IMR-90 (cell line): ENCODE data around the gene AGK. TPM values are rescaled to one million over a fixed set of nuclear protein-coding genes. Genes with fewer than 3 reads are reported as not detected.

Experiments used
- ATAC-seq: fragments of 200-7000 bp; cut with Tn5 transposase; 2 replicates; pipeline ENCODE4 v1.9.1; 2020; ENCODE audit warnings: low read depth, mild to moderate bottlenecking, moderate library complexity
- BruUV-seq: library from RNA; stranded (reverse); fragments of 400-500 nt; replicated peaks from 2 replicates; lab custom pipeline; 2021; lab: Mats Ljungman, UMichigan
- CTCF ChIA-PET: fragments of 300-600 bp; formaldehyde crosslinking; extraction: SDS; loops from one replicate; lab custom pipeline; 2021; ENCODE audit warnings: antibody characterized with exemption; lab: Yijun Ruan, JAX
- POLR2A ChIA-PET: fragments of 300-600 bp; sonication (Branson Sonifier 250); formaldehyde crosslinking; loops from one replicate; lab custom pipeline; 2022; ENCODE audit warnings: antibody characterized with exemption; ENCODE audit not compliant: unreplicated experiment; lab: Charles Lee
- DNase-seq: peaks from one replicate; pipeline ENCODE4 v3.0.0; 2013
- H2AFZ ChIP-seq: replicated peaks from 2 replicates; pipeline ENCODE3; 2013; ENCODE audit warnings: low read length, mild to moderate bottlenecking; ENCODE audit not compliant: poor library complexity
- H2AK5ac ChIP-seq: 2 replicates; pipeline ENCODE4 v1.6.1; 2013; ENCODE audit warnings: low read depth, low read length, inconsistent platforms
- H2AK9ac ChIP-seq: replicated peaks from 2 replicates; pipeline ENCODE3; 2013; ENCODE audit warnings: mild to moderate bottlenecking, low read depth, low read length, moderate library complexity; ENCODE audit not compliant: poor library complexity
- H2BK120ac ChIP-seq: 2 replicates; pipeline ENCODE4 v1.6.1; 2013; ENCODE audit warnings: low read depth, low read length, inconsistent platforms
- H2BK15ac ChIP-seq: 3 replicates; pipeline ENCODE4 v1.6.1; 2013; ENCODE audit warnings: low read depth, low read length, inconsistent platforms
- H2BK20ac ChIP-seq: 2 replicates; pipeline ENCODE4 v1.6.1; 2013; ENCODE audit warnings: low read depth, mild to moderate bottlenecking, inconsistent platforms, low read length, moderate library complexity
- H2BK5ac ChIP-seq: 2 replicates; pipeline ENCODE4 v1.6.1; 2013; ENCODE audit warnings: mild to moderate bottlenecking, low read depth, low read length, inconsistent platforms; ENCODE audit not compliant: poor library complexity, severe bottlenecking
- H3K14ac ChIP-seq: replicated peaks from 2 replicates; pipeline ENCODE4 v1.6.1; 2013; ENCODE audit warnings: low read depth, low read length, inconsistent platforms
- H3K18ac ChIP-seq: 2 replicates; pipeline ENCODE4 v1.6.1; 2013; ENCODE audit warnings: low read depth, low read length, control low read depth
- H3K23ac ChIP-seq: 2 replicates; pipeline ENCODE4 v1.6.1; 2013; ENCODE audit warnings: low read depth, low read length, inconsistent platforms
- H3K27ac ChIP-seq: 2 replicates; pipeline ENCODE4 v1.5.1; 2013; ENCODE audit warnings: mild to moderate bottlenecking, control low read depth, low read length; ENCODE audit not compliant: insufficient read depth
- H3K27me3 ChIP-seq: 2 replicates; pipeline ENCODE4 v1.6.1; 2013; ENCODE audit warnings: low read length; ENCODE audit not compliant: control insufficient read depth, insufficient read depth
- H3K36me3 ChIP-seq: 2 replicates; pipeline ENCODE4 v1.6.1; 2013; ENCODE audit warnings: low read length, mixed read lengths; ENCODE audit not compliant: control insufficient read depth, insufficient read depth
- H3K4ac ChIP-seq: 2 replicates; pipeline ENCODE4 v1.6.1; 2013; ENCODE audit warnings: low read depth, low read length, inconsistent platforms
- H3K4me1 ChIP-seq: 2 replicates; pipeline ENCODE4 v1.6.1; 2013; ENCODE audit warnings: low read length, mixed read lengths; ENCODE audit not compliant: control insufficient read depth, insufficient read depth
- H3K4me2 ChIP-seq: 2 replicates; pipeline ENCODE4 v1.6.1; 2013; ENCODE audit warnings: low read depth, mild to moderate bottlenecking, control low read depth, low read length, moderate library complexity
- H3K4me3 ChIP-seq: 2 replicates; pipeline ENCODE4 v1.5.1; 2013; ENCODE audit warnings: low read depth, mild to moderate bottlenecking, control low read depth, low read length, moderate library complexity; ENCODE audit not compliant: insufficient read depth
- H3K56ac ChIP-seq: 2 replicates; pipeline ENCODE4 v1.6.1; 2013; ENCODE audit warnings: low read length, inconsistent platforms; ENCODE audit not compliant: insufficient read depth; ENCODE audit errors: extremely low read depth
- H3K79me1 ChIP-seq, 2 experiments: 2 replicates each; pipeline ENCODE4 v1.6.1; 2013; ENCODE audit warnings: low read length in 2 of 2, inconsistent platforms in 1 of 2, low read depth in 1 of 2
- H3K9ac ChIP-seq: 2 replicates; pipeline ENCODE4 v1.6.1; 2013; ENCODE audit warnings: low read depth, low read length, control low read depth
- H3K9me1 ChIP-seq: 2 replicates; pipeline ENCODE4 v1.6.1; 2013; ENCODE audit warnings: low read length, inconsistent platforms; ENCODE audit not compliant: insufficient read depth
- H3K9me3 ChIP-seq: 2 replicates; pipeline ENCODE4 v1.6.1; 2013; ENCODE audit warnings: low read length; ENCODE audit not compliant: control insufficient read depth, insufficient read depth
- H4K20me1 ChIP-seq: 2 replicates; pipeline ENCODE4 v1.6.1; 2013; ENCODE audit warnings: low read length, inconsistent platforms; ENCODE audit not compliant: insufficient read depth
- H4K5ac ChIP-seq: 2 replicates; pipeline ENCODE4 v1.6.1; 2013; ENCODE audit warnings: mild to moderate bottlenecking, low read depth, low read length, control low read depth
- H4K8ac ChIP-seq, 2 experiments: 2 replicates each; pipeline ENCODE4 v1.6.1; 2013; ENCODE audit warnings: low read depth in 2 of 2, low read length in 2 of 2, control low read depth in 1 of 2, inconsistent platforms in 1 of 2
- H4K91ac ChIP-seq: 2 replicates; pipeline ENCODE4 v1.6.1; 2013; ENCODE audit warnings: low read depth, low read length, inconsistent platforms; ENCODE audit not compliant: insufficient read depth
- CEBPB ChIP-seq: IDR thresholded peaks from 2 replicates; pipeline ENCODE4 v1.6.1; 2012; ENCODE audit warnings: low read depth, low read length, improper control_type of control experiment
- CHD1 ChIP-seq: IDR thresholded peaks from 2 replicates; pipeline ENCODE4 v1.6.1; 2012; ENCODE audit warnings: low read depth, low read length, improper control_type of control experiment
- ELK1 ChIP-seq: fragments of 150-350 bp; IDR thresholded peaks from 2 replicates; pipeline ENCODE4 v1.6.1; 2016; ENCODE audit warnings: low read depth, mild to moderate bottlenecking, low read length, moderate library complexity, borderline replicate concordance
- FOS ChIP-seq: fragments of 150-350 bp; IDR thresholded peaks from 2 replicates; pipeline ENCODE4 v1.6.1; 2016; ENCODE audit warnings: low read depth, low read length
- MAFK ChIP-seq: IDR thresholded peaks from 2 replicates; pipeline ENCODE4 v1.6.1; 2012; ENCODE audit warnings: low read depth, low read length, improper control_type of control experiment
- MAZ ChIP-seq: IDR thresholded peaks from 2 replicates; pipeline ENCODE4 v1.6.1; 2012; ENCODE audit warnings: low read depth, mild to moderate bottlenecking, low read length, improper control_type of control experiment, moderate library complexity, borderline replicate concordance
- NFE2L2 ChIP-seq: fragments of 150-350 bp; IDR thresholded peaks from 2 replicates; pipeline ENCODE4 v1.6.1; 2016; ENCODE audit warnings: low read depth, mild to moderate bottlenecking, low read length
- POLR2A ChIP-seq: IDR thresholded peaks from 2 replicates; pipeline ENCODE4 v1.6.1; 2012; ENCODE audit warnings: mild to moderate bottlenecking, low read depth, low read length
- RAD21 ChIP-seq: IDR thresholded peaks from 2 replicates; pipeline ENCODE4 v1.6.1; 2012; ENCODE audit warnings: low read length, improper control_type of control experiment
- RCOR1 ChIP-seq: IDR thresholded peaks from 2 replicates; pipeline ENCODE4 v1.6.1; 2012; ENCODE audit warnings: mild to moderate bottlenecking, low read length, improper control_type of control experiment; ENCODE audit not compliant: insufficient replicate concordance
- RFX5 ChIP-seq: IDR thresholded peaks from 2 replicates; pipeline ENCODE4 v1.8.0; 2012; ENCODE audit warnings: low read depth, mild to moderate bottlenecking, low read length, moderate library complexity
- SMC3 ChIP-seq: fragments of 150-350 bp; IDR thresholded peaks from 2 replicates; pipeline ENCODE4 v1.6.1; 2016; ENCODE audit warnings: low read depth, mild to moderate bottlenecking, antibody characterized with exemption, low read length, moderate library complexity
- USF2 ChIP-seq: fragments of 150-350 bp; IDR thresholded peaks from 2 replicates; pipeline ENCODE4 v1.6.1; 2017; ENCODE audit warnings: mild to moderate bottlenecking, antibody characterized with exemption, low read length, low read depth
- WGBS, 2 experiments: methylation state at CpG; one replicate each; pipeline versions ENCODE4 v1.1.5 to v1.1.7; 2013; ENCODE audit warnings: missing lambda C conversion rate in 2 of 2; ENCODE audit not compliant: insufficient read length in 1 of 2; ENCODE audit errors: extremely low coverage in 2 of 2; 5-methylcytosine and 5-hydroxymethylcytosine counted together
- dilution Hi-C: fragments of 300-500 bp; cut with HindIII; formaldehyde crosslinking; loops from one replicate; pipeline ENCODE4 v1.14.3; 2018; ENCODE audit warnings: low sequenced_read_pairs; ENCODE audit not compliant: unreplicated experiment
- in situ Hi-C: fragments of 300-500 bp; cut with MboI; formaldehyde crosslinking; loops from 3 replicates; pipeline ENCODE4 v1.14.3; 2019; ENCODE audit warnings: low sequenced_read_pairs, inconsistent platforms, mixed read lengths
- intact Hi-C: fragments of 100-400 bp; cut with micrococcal nuclease; formaldehyde crosslinking; loops from 2 replicates; pipeline ENCODE4 v1.10.0; 2022
- polyA plus RNA-seq, 3 experiments: library from polyadenylated mRNA; depleted of rRNA; stranded (reverse); fragments of >200 nt; gene quantifications; 2 replicates each; pipeline ENCODE4 v1.2.3, GENCODE V29; 2012; ENCODE audit warnings: low replicate concordance in 1 of 3
- total RNA-seq: library from RNA; depleted of rRNA; stranded (reverse); fragments of >200 nt; gene quantifications from 2 replicates; pipeline ENCODE4 v1.2.3, GENCODE V29; 2012

AGK gene
- total and polyA plus RNA-seq, 2 of the 4 experiments (the other 2 are of a cell fraction) = 35.5 to 37.3 TPM

- CTCF ChIA-PET = no interaction called here
- no peak overlapping the region for H3K4me3 ChIP-seq
Observed at GRCh38 chr7:141511316-141511675, 39.9 kb upstream of the AGK start.

More at GRCh38 chr7:141511316-141511675, 39.9 kb upstream of the AGK start:
- no peaks in the 10 kb centered on the region for H3K4me1 ChIP-seq
- H3K4me2 ChIP-seq = no peak overlapping the region
- no peaks in the 10 kb centered on the region for H4K20me1 ChIP-seq
- no peak overlapping the region for H3K9ac ChIP-seq
- WGBS, 2 experiments = 5% methylated on average over 4 of the region's 8 CpGs; no CpG with 5 or more reads in 1 of the 2 experiments
- no peaks in the 10 kb centered on the region for H3K9me1 ChIP-seq
- dilution Hi-C loops (no loop called here), in situ Hi-C loops (no loop called here), intact Hi-C loops (no loop called here)
- no peak overlapping the region for H3K4ac ChIP-seq
- H2AFZ ChIP-seq = no peak overlapping the region
- H3K9me3 ChIP-seq = no peaks in the 10 kb centered on the region; the same call in 1 of the 2 replicates
- no peak overlapping the region for H3K14ac ChIP-seq
- H2AK5ac ChIP-seq = no peak overlapping the region
- H3K79me1 ChIP-seq = no peaks in the 10 kb centered on the region
- POLR2A ChIA-PET = no interaction called here
- BruUV-seq = no TSS peak
- no peak overlapping the region for H3K27ac ChIP-seq
- no peak overlapping the region for H2BK5ac ChIP-seq
- H2BK20ac ChIP-seq = no peak overlapping the region
- no peak for DNase-seq
- H4K5ac ChIP-seq = no peak overlapping the region
- no peak overlapping the region for H4K8ac ChIP-seq
- TF ChIP-seq RCOR1 (no peak), NFE2L2 (no peak), CEBPB (no peak), RFX5 (no peak), ELK1 (no peak), CHD1 (no peak), FOS (no peak), MAFK (no peak), SMC3 (no peak), MAZ (no peak), USF2 (no peak), RAD21 (no peak), POLR2A (no peak)
- H2BK120ac ChIP-seq = no peak overlapping the region
- H3K36me3 ChIP-seq = no peaks in the 10 kb centered on the region
- no peak overlapping the region for H2AK9ac ChIP-seq
- ATAC-seq = no peak
- H3K27me3 ChIP-seq = peaks cover 15% of the 10 kb centered on the region
- H2BK15ac ChIP-seq = no peak overlapping the region
- no peak overlapping the region for H3K23ac ChIP-seq
- no peak overlapping the region for H4K91ac ChIP-seq
- no peak overlapping the region for H3K18ac ChIP-seq
- H3K56ac ChIP-seq = no peak overlapping the region
